Measurements from ENCODE around the gene ZWILCH. TPM values are rescaled to one million over a fixed set of nuclear protein-coding genes. Genes with fewer than 3 reads are reported as not detected.
"Not testable (repeated sequence)": the region's sequence is repeated elsewhere in the genome, so short reads cannot be mapped to it uniquely, and the experiment has no call there.

ZWILCH gene
- total and polyA plus RNA-seq, 2 experiments from 2014 or later = 7.5 to 15.7 TPM

DNA sequence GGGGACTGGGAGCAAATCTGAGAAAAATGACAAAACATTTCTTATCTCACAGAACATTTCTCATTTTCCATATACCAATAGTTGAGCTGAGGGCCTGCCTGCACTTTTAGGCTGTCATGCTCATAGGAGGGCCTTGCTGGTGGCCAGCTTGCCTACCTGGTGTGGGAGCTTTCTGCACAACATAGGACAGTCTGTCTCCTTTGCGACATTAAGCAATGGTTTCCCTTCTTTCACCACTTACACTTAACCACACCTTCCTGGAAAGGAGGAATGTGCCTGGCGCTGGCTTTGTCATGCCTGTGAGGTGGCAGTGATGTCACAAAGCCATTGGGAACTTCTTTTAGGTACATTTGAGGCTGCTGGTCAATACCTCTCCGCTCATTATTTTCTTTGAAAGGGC is 13.3 kb upstream of the ZWILCH start:
- peaks cover 51% of the 10 kb centered on the region for H3K36me3 ChIP-seq
- DNase-seq (ENCODE audit: low read depth in 1 of 2, low spot score in 1 of 2) = no peak
- no peak overlapping the region for H3K4me3 ChIP-seq
- no peaks in the 10 kb centered on the region for H3K9me3 ChIP-seq (ENCODE audit: low read depth)
- no peak for TF ChIP-seq CTCF (IDR thresholded peaks at IDR 0.05; ENCODE audit: low read depth, low read length)
- no peaks in the 10 kb centered on the region for H3K27me3 ChIP-seq
- H3K4me1 ChIP-seq (ENCODE audit: low read depth) = peaks cover under 1% of the 10 kb centered on the region
- peak overlapping the region; percentile 40 for H3K27ac ChIP-seq

DNA sequence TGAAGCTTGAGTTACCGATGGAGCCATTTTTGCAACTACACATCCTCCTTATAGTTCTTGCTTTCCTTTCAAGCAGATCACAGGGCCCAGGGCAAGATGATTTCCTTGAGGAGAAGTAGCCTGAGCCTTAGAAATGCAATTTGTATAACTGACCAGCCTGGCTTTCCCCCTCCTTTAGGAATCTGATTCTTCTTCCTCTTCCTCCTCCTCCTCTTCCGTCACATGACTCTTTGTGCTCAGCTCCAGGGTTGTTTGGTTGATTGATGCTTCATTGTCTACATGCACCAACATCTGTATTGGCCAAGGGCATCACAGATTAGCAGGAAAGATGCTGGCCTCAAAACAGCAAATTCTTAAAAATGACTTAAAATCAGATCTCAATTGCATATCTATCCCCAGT is 10.9 kb upstream of the ZWILCH start:
- H3K36me3 ChIP-seq = peaks cover 43% of the 10 kb centered on the region

DNA sequence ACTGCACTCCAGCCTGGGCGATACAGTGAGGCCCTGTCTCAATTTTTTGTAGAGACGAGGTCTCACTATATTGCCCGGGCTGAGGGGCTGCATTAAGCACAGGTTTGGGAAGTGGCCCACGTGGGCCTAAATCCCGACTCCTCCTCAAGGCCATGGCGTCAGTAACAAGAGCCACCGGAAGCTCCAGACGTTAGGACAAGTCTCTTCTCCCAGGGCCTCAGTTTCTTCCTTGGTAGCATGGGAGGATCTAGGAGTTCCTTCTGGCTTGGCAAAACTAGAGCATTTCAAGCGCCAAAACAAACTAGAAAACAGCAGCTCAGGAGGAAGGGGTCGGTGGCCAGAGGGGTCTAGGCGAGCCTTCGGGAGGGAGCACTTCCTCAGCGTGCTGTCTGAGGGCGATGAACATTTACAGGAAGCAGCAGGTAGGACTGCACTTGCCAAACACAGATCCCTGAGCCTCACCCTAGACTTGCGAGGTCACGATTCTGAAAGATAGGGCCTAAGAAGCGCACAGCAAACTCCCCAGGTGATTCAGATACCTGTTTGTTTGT is 8.1 kb upstream of the ZWILCH start:
- H3K27me3 ChIP-seq = no peaks in the 10 kb centered on the region
- no peak for DNase-seq (ENCODE audit: low read depth in 1 of 2, low spot score in 1 of 2)
- H3K27ac ChIP-seq = peak overlapping the region; percentile 92
- no peak for TF ChIP-seq CTCF (IDR thresholded peaks at IDR 0.05; ENCODE audit: low read depth, low read length)
- peak overlapping the region; percentile 67 for H3K4me3 ChIP-seq
- H3K4me1 ChIP-seq (ENCODE audit: low read depth) = peaks cover 5% of the 10 kb centered on the region
- peaks cover 64% of the 10 kb centered on the region for H3K36me3 ChIP-seq
- no peaks in the 10 kb centered on the region for H3K9me3 ChIP-seq (ENCODE audit: low read depth)

More for the DNA sequence above, 10.9 kb upstream of the ZWILCH start:
- Histone ChIP-seq H3K4me1 (ENCODE audit: low read depth) (peaks cover 5% of the 10 kb centered on the region), H3K9me3 (ENCODE audit: low read depth) (no peaks in the 10 kb centered on the region), H3K27me3 (no peaks in the 10 kb centered on the region), H3K27ac (no peak overlapping the region), H3K4me3 (no peak overlapping the region)
- no peak for DNase-seq (ENCODE audit: low read depth in 1 of 2, low spot score in 1 of 2)
- no peak for TF ChIP-seq CTCF (IDR thresholded peaks at IDR 0.05; ENCODE audit: low read depth, low read length)

- Histone ChIP-seq H3K9me3 (ENCODE audit: low read depth) (no peaks in the 10 kb centered on the region), H3K4me3 (peak within 1 kb of the TSS; percentile 67), H3K27me3 (no peaks in the 10 kb centered on the region), H3K27ac (peak within 1 kb of the TSS; percentile 92), H3K4me1 (ENCODE audit: low read depth) (peaks cover 7% of the 10 kb centered on the region), H3K36me3 (peaks cover 66% of the 10 kb centered on the region)
- peak; percentile 97 to 98 for DNase-seq (ENCODE audit: low read depth in 1 of 2, low spot score in 1 of 2)
- TF ChIP-seq CTCF (IDR thresholded peaks at IDR 0.05; ENCODE audit: low read depth, low read length) = peak; percentile 97
Observed at GRCh38 chr15:66497502-66498455, 7.3 kb upstream of the ZWILCH start, which contains the start of gene SNAPC5. TSS of gene SNAPC5 (minus strand) at chr15:66497762. CDS start at chr15:66497731, 31 bp downstream.

DNA sequence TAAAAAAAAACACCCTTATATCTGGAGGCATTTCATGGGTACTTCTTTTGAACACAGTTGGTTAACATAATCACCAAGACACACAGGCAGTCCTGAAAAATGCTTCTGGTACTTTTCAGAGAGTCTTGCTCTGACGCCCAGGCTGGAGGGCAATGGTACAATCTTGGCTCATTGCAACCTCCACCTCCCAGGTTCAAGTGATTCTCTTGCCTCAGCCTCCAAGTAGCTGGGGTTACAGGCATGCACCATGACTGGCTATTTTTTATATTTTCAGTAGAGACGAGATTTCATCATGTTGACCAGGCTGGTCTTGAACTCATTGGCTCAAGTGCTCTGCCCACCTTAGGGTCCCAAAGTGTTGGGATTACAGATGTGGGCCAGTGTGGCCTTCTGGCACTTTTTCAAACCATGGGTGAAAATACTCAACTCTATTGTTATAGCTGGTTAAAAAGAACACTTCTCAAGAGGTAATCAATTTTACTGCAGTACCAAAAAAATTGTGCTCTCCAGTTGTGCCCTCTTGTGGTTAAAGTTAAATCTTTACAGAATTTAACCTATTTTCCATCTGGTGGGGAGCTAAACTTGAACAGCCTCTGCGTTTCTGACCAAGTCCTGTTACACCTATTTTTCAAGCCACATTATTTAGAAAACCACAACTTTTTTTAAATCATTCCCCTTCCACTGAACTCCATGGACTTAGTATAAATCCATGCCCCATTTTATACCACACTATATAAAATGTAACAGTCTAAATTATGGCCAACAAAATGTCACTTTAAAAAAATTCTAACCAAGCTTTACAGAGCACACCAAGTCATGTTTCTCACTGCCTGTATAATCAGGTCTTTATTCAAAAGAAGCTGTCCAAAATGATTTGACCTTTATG is 6.4 kb upstream of the ZWILCH start:
- H3K27ac ChIP-seq = peak overlapping the region; percentile 92
- H3K27me3 ChIP-seq = no peaks in the 10 kb centered on the region
- H3K4me1 ChIP-seq (ENCODE audit: low read depth) = peaks cover 16% of the 10 kb centered on the region
- peak; percentile 22 to 59 for DNase-seq (ENCODE audit: low read depth in 1 of 2, low spot score in 1 of 2)
- H3K36me3 ChIP-seq = peaks cover 63% of the 10 kb centered on the region
- no peak overlapping the region for H3K4me3 ChIP-seq
- no peaks in the 10 kb centered on the region for H3K9me3 ChIP-seq (ENCODE audit: low read depth)
- peak; percentile 37 for TF ChIP-seq CTCF (IDR thresholded peaks at IDR 0.05; ENCODE audit: low read depth, low read length)

DNA sequence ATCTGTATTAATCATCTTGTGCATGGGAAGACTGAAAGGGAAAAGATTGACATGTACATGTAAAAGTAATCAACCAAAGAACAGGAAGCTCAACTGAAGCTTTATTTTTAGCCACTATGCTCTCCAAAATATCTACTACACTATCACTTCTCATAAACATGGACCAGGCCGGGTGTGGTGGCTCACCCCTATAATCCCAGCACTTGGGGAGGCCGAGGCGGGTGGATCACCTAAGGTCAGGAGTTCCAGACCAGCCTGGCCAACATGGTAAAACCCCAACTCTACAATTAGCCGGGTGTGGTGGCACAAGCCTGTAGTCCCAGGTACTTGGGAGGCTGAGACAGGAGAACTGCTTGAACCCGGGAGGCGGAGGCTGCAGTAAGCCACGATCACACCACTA is 4.8 kb upstream of the ZWILCH start:
- not testable (repeated sequence) for H3K4me3 ChIP-seq; H3K27me3 ChIP-seq; H3K9me3 ChIP-seq (ENCODE audit: low read depth); DNase-seq (ENCODE audit: low read depth in 1 of 2, low spot score in 1 of 2)
- H3K36me3 ChIP-seq = peaks cover 53% of the 10 kb centered on the region
- peak overlapping the region; percentile 37 for H3K27ac ChIP-seq
- H3K4me1 ChIP-seq (ENCODE audit: low read depth) = peaks cover 17% of the 10 kb centered on the region
